GM12891 (cell line): Measurements from ENCODE around the gene THEMIS2.

Source experiments
- DNase-seq: peaks from one replicate; pipeline ENCODE4 v3.0.0; 2011; ENCODE audit warnings: low spot score; ENCODE audit not compliant: insufficient read length
- FAIRE-seq: peaks from 2 replicates; lab custom pipeline; 2011; peaks lifted over from hg19 to GRCh38; lab: Jason Lieb, UNC
- PAX5 ChIP-seq: IDR thresholded peaks from 2 replicates; pipeline ENCODE4 v1.6.1; 2011; ENCODE audit warnings: low read length, moderate library complexity, mild to moderate bottlenecking; ENCODE audit not compliant: insufficient read depth, severe bottlenecking
- POLR2A ChIP-seq: IDR thresholded peaks from 2 replicates; pipeline ENCODE4 v1.6.1; 2011; ENCODE audit warnings: low read depth, low read length, control low read depth
- POLR2AphosphoS5 ChIP-seq: IDR thresholded peaks from 2 replicates; pipeline ENCODE4 v1.6.1; 2011; ENCODE audit warnings: low read depth, low read length, control low read depth
- POU2F2 ChIP-seq: IDR thresholded peaks from 2 replicates; pipeline ENCODE4 v1.6.1; 2011; ENCODE audit warnings: low read depth, mild to moderate bottlenecking, control low read depth, low read length, moderate library complexity
- SPI1 ChIP-seq: IDR thresholded peaks from 2 replicates; pipeline ENCODE4 v1.6.1; 2011; ENCODE audit warnings: low read depth, low read length, control low read depth
- TAF1 ChIP-seq: IDR thresholded peaks from 2 replicates; pipeline ENCODE4 v1.6.1; 2011; ENCODE audit warnings: low read depth, low read length, control low read depth

The THEMIS2 gene

DNA sequence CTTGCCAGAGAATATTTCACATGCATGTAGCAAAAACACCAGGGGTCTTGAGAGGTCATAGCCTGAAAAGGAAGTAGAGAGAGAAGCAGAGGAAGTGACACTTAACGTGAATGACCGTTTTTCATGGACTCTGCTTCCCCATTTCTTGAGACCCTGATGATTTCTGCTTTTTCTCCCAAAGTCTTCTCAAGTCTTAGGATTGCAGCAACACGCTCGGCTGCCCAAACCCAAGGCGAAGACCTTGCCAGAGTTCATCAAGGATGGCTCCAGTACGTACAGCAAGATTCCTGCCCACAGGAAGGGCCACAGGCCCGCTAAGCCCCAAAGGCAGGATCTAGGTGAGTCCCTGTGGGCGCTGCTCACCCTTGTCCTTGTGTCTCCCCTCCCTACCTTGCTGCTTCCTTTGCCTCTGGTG is 12.8 kb downstream of the THEMIS2 start:
- DNase-seq (no peak), FAIRE-seq (no peak)
- peak; percentile 69 for TF ChIP-seq SPI1
- TF ChIP-seq POLR2A = no peak

DNA sequence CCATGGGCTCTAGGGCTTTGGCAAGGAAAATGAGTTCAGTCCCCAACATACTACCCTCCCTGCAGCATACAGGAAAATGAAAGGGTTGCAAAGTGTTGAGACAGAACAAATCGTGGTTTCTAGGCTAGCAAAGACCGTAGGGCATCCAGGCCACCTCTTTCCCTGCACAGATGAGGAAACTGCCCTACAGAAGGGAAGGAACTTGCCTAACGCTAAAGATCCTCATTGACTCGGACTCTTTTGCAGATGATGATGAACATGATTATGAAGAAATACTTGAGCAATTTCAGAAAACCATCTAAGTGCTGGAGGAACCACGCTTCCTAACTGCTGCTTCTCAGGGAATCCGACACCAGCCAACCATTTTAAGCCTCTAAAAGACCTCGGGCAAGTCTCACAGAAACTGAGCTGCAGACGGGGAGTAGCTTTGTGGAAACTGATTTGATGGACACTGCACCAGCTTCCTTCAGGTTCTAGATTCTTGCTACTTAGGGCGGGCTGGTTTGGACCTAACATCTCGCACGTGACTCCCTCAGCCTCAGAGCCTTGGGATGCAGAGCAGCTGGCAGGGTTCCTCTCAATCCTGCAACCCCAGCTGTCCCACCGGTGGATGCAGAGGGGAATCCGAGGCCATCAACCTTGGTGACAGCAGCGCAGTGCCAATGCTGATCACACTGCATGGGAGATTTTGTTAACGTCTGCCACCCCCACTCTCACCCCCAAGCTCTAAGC is 13.4 kb downstream of the THEMIS2 start:
- FAIRE-seq (no peak), DNase-seq (no peak)
- TF ChIP-seq TAF1 = no peak
- no peak for TF ChIP-seq POLR2AphosphoS5
- TF ChIP-seq POLR2A = no peak
- no peak for TF ChIP-seq SPI1
- no peak for TF ChIP-seq PAX5
- no peak for TF ChIP-seq POU2F2

DNA sequence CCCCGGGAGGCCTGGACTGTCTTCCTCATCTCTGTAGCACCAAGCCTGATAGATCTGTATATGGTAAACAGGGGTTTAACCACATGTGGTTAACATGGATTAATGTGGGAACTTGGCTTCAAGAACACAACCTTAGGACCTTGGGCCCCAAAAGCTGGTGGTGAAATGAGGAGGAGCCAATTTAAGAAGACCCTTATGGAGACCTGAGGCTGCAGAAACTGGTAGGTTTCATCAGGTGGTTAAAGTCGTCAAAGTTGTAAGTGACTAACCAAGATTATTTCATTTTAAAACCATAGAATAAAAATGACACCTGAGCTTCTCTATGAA is 14.0 kb downstream of the THEMIS2 start:
- DNase-seq (no peak), FAIRE-seq (peak; percentile 28)
- TF ChIP-seq POLR2AphosphoS5 (no peak), TAF1 (no peak), POLR2A (no peak), SPI1 (no peak), PAX5 (no peak), POU2F2 (no peak)

- DNase-seq (no peak), FAIRE-seq (no peak)
- no peak for TF ChIP-seq TAF1
- TF ChIP-seq POLR2AphosphoS5 = no peak
- no peak for TF ChIP-seq SPI1
- TF ChIP-seq POU2F2 = no peak
- no peak for TF ChIP-seq PAX5
- no peak for TF ChIP-seq POLR2A
Observed at GRCh38 chr1:27886744-27887143, 14.4 kb downstream of the THEMIS2 start.

GRCh38 chr1:27887215-27888021 is 15.1 kb downstream of the THEMIS2 start:
- peak; percentile 77 for TF ChIP-seq SPI1
- no peak for TF ChIP-seq POLR2AphosphoS5
- TF ChIP-seq POU2F2 = peak; percentile 44; the same call in 1 of the 2 replicates
- no peak for TF ChIP-seq PAX5
- peak; percentile 41; the same call in 1 of the 2 replicates for TF ChIP-seq POLR2A
- no peak for DNase-seq
- FAIRE-seq = peak; percentile 97

- FAIRE-seq (no peak), DNase-seq (no peak)
- TF ChIP-seq PAX5 = no peak
- no peak for TF ChIP-seq TAF1
- no peak for TF ChIP-seq POLR2AphosphoS5
- no peak for TF ChIP-seq SPI1
- no peak for TF ChIP-seq POLR2A
- no peak for TF ChIP-seq POU2F2
Observed at GRCh38 chr1:27889506-27889905, 17.2 kb downstream of the THEMIS2 start.

DNA sequence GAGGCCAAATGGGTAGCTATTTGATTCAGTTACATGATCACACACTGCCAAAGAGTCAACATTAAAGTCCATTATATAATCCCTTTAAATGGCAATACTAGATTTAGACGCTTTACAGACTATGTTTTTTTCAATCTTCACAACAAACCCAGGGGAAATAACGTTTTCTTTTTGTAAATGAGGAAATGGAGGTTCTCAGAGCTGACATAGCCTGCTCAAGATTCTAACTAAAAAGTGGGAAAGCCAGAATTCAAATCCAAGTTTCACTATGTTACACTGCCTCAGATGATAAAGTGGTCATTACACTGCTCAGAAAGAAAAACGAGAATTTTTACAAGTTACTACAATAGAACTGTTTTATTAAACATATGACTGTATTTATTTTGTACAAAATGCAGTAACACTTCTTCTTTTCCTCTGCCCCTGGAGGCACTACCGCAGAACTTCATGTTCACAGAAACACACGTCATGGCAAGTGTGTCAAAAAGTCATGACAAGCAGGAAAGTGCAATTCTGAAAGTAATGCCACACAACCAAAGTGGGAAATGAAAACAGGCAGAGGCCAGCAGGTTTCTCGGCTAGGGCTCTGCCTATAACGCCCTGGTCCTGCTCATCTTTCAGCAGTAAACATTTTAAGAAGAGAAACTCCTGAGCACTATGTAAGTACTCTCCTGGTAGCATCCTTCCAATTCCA is 19.0 kb downstream of the THEMIS2 start:
- TF ChIP-seq SPI1 (peak; percentile 64), POLR2A (no peak)
- FAIRE-seq (peak; percentile 96), DNase-seq (no peak)

DNA sequence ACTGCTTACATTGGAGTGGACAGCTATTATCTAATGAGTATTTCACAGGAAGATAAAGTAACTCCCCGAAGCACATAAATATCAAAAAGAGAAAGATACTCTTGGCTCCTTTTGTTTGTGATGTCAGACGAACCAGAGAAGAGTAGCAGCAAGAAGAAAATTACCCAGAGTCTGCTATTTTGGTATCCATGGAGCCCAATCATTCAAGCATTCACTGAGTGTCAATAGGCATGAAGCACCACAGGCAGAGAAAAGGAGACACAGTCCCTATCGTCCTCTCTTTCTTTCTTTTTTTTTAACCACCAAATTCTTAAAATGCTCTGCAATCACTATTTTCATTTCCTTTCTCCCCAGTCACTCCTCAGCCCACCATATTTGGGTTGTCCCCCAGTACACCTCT is 22.2 kb downstream of the THEMIS2 start:
- TF ChIP-seq POU2F2 = no peak
- no peak for TF ChIP-seq PAX5
- no peak for TF ChIP-seq POLR2AphosphoS5
- no peak for TF ChIP-seq SPI1
- TF ChIP-seq TAF1 = no peak
- TF ChIP-seq POLR2A = no peak
- DNase-seq (no peak), FAIRE-seq (no peak)

- FAIRE-seq = no peak
Observed at GRCh38 chr1:27906759-27907158, 34.4 kb downstream of the THEMIS2 start.

DNA sequence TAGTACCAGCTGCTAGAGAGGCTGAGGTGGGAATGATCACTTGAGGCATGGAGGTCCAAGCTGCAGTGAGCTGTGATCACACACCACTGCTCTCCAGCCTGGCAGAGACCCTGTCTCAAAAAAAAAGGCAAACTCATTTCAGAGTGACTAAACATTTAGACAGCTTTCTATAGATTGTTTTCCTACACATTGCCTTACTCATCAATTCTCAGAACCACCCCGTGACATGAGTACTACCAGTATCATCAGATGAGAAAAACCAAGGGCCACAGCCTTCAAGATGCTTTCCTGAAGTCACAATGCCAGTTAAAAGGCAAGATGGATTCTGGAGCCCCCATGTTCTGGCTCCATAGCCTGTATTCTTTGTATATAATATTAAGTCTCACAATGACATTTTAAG is 40.1 kb downstream of the THEMIS2 start:
- DNase-seq (no peak), FAIRE-seq (no peak)
- TF ChIP-seq PAX5 (no peak), POLR2A (no peak), TAF1 (no peak), POU2F2 (no peak), POLR2AphosphoS5 (no peak), SPI1 (no peak)

More at GRCh38 chr1:27906759-27907158, 34.4 kb downstream of the THEMIS2 start:
- no peak for DNase-seq
- TF ChIP-seq POLR2A (no peak), POLR2AphosphoS5 (no peak), TAF1 (no peak), SPI1 (no peak), PAX5 (no peak), POU2F2 (no peak)
